Osteocyte (in vitro differentiated cells): ENCODE data around the gene OR1I1. TPM values are rescaled to one million over a fixed set of nuclear protein-coding genes. Genes with fewer than 3 reads are reported as not detected.

Source experiments
- DNase-seq: peaks from one replicate; pipeline ENCODE4 v3.0.0; 2021; ENCODE audit warnings: mixed read lengths; ENCODE audit not compliant: unreplicated experiment; ENCODE audit errors: extremely low spot score
- H3K27ac Mint-ChIP-seq: one replicate; pipeline ENCODE4 v1.8.0; 2021; ENCODE audit warnings: mild to moderate bottlenecking, mixed read lengths; ENCODE audit not compliant: unreplicated experiment
- H3K27me3 Mint-ChIP-seq: one replicate; pipeline ENCODE4 v1.8.0; 2021; ENCODE audit warnings: mixed read lengths; ENCODE audit not compliant: unreplicated experiment
- H3K36me3 Mint-ChIP-seq: one replicate; pipeline ENCODE4 v1.8.0; 2021; ENCODE audit warnings: mixed read lengths; ENCODE audit not compliant: unreplicated experiment
- H3K4me1 Mint-ChIP-seq: one replicate; pipeline ENCODE4 v1.8.0; 2021; ENCODE audit warnings: mixed read lengths; ENCODE audit not compliant: unreplicated experiment
- H3K4me3 Mint-ChIP-seq: one replicate; pipeline ENCODE4 v1.8.0; 2021; ENCODE audit warnings: mild to moderate bottlenecking, moderate library complexity, mixed read lengths; ENCODE audit not compliant: unreplicated experiment
- H3K9me3 Mint-ChIP-seq: one replicate; pipeline ENCODE4 v1.8.0; 2021; ENCODE audit warnings: mixed read lengths; ENCODE audit not compliant: unreplicated experiment
- total RNA-seq: library from RNA; stranded (reverse); gene quantifications from 2 replicates; pipeline ENCODE4 v1.2.1, GENCODE V29; 2021
- TF ChIP-seq, protein P1 (sequence below): fragments of 200-600 bp; sonication (generic); IDR thresholded peaks from 2 replicates; pipeline ENCODE4 v1.5.0; 2021; ENCODE audit warnings: antibody characterized with exemption, mild to moderate bottlenecking, moderate library complexity

Gene OR1I1
- total RNA-seq, 1 donor from 2014 or later, result not detected

DNA sequence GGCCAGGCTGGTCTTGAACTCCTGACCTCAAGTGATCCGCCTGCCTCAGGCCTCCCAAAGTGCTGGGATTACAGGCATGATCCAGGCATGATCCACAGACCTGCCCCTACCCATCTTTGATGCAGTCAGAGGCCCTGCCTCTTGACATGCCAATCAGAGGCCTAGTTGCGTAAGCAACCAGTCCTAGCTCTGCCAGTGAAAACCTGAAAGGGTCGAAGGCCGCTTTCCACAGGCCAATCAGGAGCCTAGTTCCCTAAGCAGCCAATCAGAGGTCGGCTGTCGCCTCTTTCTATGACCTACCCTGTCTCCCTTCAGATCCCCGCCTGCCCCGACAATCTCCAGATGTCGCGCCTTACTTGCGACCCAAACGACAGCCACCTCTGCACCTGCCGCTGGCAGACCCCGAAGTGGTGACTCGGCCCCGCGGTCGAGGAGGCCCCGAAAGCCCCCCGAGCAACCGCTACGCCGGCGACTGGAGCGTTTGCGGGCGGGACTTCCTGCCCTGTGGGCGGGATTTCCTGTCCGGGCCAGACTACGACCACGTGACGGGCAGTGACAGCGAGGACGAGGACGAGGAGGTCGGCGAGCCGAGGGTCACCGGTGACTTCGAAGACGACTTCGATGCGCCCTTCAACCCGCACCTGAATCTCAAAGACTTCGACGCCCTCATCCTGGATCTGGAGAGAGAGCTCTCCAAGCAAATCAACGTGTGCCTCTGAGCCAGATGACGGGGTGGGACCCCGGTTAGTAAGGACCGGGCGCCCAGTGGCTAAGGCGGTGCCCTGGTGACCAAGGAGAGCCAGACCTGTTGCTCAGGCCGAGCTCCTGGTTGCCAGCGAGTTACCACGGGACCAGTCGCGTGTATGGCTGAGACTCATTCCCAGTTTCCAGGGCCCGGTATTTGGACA, 31.5 kb downstream of the OR1I1 start:
- no peak overlapping the region for H3K27ac Mint-ChIP-seq
- no peak overlapping the region for H3K4me3 Mint-ChIP-seq
- TF ChIP-seq, protein P1, sequence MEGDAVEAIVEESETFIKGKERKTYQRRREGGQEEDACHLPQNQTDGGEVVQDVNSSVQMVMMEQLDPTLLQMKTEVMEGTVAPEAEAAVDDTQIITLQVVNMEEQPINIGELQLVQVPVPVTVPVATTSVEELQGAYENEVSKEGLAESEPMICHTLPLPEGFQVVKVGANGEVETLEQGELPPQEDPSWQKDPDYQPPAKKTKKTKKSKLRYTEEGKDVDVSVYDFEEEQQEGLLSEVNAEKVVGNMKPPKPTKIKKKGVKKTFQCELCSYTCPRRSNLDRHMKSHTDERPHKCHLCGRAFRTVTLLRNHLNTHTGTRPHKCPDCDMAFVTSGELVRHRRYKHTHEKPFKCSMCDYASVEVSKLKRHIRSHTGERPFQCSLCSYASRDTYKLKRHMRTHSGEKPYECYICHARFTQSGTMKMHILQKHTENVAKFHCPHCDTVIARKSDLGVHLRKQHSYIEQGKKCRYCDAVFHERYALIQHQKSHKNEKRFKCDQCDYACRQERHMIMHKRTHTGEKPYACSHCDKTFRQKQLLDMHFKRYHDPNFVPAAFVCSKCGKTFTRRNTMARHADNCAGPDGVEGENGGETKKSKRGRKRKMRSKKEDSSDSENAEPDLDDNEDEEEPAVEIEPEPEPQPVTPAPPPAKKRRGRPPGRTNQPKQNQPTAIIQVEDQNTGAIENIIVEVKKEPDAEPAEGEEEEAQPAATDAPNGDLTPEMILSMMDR, result no peak

GRCh38 chr19:15114153-15114540, 32.1 kb downstream of the OR1I1 start:
- Mint-ChIP-seq H3K9me3 (no peaks in the 10 kb centered on the region), H3K36me3 (peaks cover 30% of the 10 kb centered on the region), H3K4me3 (no peak overlapping the region)

More for the DNA sequence above, 31.5 kb downstream of the OR1I1 start:
- Mint-ChIP-seq H3K36me3 (peaks cover 25% of the 10 kb centered on the region), H3K4me1 (peaks cover 6% of the 10 kb centered on the region), H3K9me3 (no peaks in the 10 kb centered on the region), H3K27me3 (no peaks in the 10 kb centered on the region)
- no peak for DNase-seq

DNA sequence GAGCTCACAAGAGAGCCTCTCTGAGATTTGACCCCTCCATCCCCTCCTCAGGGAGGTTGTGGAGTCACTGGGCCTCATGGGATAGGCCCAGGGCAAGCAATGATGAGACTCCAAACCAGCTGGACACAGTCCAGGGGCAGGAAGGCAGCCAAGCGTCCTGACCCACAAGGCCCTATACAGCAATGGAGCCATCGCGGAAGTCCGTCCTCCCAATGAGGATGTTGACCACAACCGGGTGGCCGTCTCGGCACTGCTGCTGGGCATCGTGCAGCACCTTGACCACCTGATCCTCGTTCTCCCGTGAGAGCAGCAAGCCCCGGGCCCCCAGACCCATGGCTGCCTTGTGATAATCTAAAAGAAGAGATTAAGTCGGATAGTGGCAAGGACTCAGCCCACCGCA, 33.1 kb downstream of the OR1I1 start:
- no peak overlapping the region for H3K4me3 Mint-ChIP-seq
- no peak for DNase-seq
- H3K27me3 Mint-ChIP-seq, result no peaks in the 10 kb centered on the region
- peaks cover 37% of the 10 kb centered on the region for H3K36me3 Mint-ChIP-seq
- H3K9me3 Mint-ChIP-seq, result no peaks in the 10 kb centered on the region
- peaks cover 4% of the 10 kb centered on the region for H3K4me1 Mint-ChIP-seq
- TF ChIP-seq, protein P1, result no peak
- H3K27ac Mint-ChIP-seq, result no peak overlapping the region

More at GRCh38 chr19:15114153-15114540, 32.1 kb downstream of the OR1I1 start:
- Mint-ChIP-seq H3K27me3 (no peaks in the 10 kb centered on the region), H3K27ac (no peak overlapping the region), H3K4me1 (peaks cover 4% of the 10 kb centered on the region)
- TF ChIP-seq, protein P1, result no peak
- DNase-seq, result no peak

GRCh38 chr19:15115762-15116615, 34.0 kb downstream of the OR1I1 start:
- H3K36me3 Mint-ChIP-seq, result peaks cover 43% of the 10 kb centered on the region
- no peak overlapping the region for H3K4me3 Mint-ChIP-seq
- H3K9me3 Mint-ChIP-seq, result no peaks in the 10 kb centered on the region

More at GRCh38 chr19:15115762-15116615, 34.0 kb downstream of the OR1I1 start:
- TF ChIP-seq, protein P1, result no peak
- peak overlapping the region; percentile 38 for H3K27ac Mint-ChIP-seq
- H3K27me3 Mint-ChIP-seq, result no peaks in the 10 kb centered on the region
- H3K4me1 Mint-ChIP-seq, result peaks cover 4% of the 10 kb centered on the region
- no peak for DNase-seq
